GM12872 (cell line): ENCODE data around the gene PRG3.

Experiments
- TF ChIP-seq, protein P1 (sequence below): IDR thresholded peaks from 3 replicates; pipeline ENCODE4 v1.5.1; 2011; ENCODE audit warnings: low read depth, mild to moderate bottlenecking, low read length, moderate library complexity; ENCODE audit not compliant: insufficient read depth

PRG3 gene

DNA sequence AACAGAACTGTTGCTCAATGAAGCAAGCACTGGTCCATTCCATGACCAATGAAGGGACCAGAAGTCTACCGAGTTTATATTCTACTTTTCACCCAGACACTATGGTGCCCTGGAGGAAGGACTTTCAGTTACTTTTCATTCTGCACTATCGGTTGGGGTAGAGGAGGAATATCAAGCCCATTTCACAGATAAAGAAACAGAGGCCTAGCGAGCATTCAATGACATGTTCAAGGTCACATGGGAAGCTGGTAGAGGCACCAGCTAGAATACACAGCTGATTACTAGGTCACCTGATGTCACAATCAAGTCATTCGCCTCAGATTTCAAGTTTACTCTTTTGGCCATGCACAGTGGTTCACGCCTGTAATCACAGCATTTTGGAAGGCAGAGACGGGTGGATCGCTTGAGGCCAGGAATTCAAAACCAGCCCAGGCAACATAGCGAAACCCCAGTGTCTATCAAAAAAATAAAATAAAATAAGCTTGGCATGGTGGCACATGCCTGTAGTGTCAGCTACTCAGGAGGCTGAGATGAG is 27.1 kb upstream of the PRG3 start:
- TF ChIP-seq, protein P1, sequence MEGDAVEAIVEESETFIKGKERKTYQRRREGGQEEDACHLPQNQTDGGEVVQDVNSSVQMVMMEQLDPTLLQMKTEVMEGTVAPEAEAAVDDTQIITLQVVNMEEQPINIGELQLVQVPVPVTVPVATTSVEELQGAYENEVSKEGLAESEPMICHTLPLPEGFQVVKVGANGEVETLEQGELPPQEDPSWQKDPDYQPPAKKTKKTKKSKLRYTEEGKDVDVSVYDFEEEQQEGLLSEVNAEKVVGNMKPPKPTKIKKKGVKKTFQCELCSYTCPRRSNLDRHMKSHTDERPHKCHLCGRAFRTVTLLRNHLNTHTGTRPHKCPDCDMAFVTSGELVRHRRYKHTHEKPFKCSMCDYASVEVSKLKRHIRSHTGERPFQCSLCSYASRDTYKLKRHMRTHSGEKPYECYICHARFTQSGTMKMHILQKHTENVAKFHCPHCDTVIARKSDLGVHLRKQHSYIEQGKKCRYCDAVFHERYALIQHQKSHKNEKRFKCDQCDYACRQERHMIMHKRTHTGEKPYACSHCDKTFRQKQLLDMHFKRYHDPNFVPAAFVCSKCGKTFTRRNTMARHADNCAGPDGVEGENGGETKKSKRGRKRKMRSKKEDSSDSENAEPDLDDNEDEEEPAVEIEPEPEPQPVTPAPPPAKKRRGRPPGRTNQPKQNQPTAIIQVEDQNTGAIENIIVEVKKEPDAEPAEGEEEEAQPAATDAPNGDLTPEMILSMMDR: no peak

- TF ChIP-seq, protein P1: no peak
Measured at GRCh38 chr11:57407010-57407920, 26.3 kb upstream of the PRG3 start.

DNA sequence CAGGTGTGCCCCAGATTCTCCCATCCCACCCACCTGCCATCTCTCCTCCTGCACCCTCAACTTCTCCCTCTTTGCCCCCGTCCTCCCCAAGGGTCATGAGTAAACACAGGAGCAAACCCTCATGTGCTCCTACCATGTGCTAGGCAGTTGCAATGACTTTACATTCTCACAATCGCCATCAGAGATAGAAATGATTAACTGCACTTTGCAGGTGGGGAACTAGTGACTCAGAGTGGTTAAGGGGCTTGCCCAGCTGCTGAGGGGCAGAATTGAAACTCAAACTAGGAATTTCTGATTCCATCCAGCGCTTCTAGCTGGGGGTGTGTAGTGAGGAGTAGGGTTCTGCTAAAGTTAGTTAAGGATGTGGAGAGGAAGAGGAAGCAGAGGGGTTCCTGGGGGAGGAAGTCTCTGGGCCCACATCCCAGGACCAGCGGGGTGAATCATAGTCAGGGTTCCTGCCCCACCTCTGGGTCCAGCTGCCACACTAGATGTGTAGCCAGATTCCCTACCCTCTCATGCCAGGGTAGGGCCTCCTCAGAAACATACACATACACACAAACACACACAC is 25.5 kb upstream of the PRG3 start:
- TF ChIP-seq, protein P1: no peak

DNA sequence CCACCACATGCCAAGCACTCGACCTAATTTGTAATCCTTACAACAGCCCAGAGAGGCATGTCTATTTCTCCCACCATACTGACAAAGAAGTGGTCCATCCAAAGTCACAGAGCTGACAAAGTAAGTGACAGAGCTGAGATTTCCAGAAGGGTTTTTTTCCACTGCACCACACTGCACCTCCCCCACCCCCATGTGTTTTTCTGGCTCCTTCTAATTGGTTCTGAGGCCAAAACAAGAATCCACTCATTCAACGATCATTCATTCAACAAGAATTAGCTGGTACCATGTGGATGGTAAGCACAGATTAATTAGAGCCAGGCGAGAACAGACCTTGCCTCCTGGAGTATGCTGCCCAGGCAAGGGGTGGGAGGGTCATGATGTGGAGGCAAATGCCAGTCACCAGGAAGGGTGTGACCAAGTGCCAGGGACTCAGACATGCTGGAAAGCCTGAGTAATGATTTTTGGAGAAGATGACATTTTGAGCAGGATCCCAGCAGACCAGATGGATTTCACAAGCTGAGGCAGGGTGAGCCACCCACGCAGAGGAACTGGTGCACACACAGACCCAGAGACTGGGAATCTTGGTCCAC is 24.4 kb upstream of the PRG3 start:
- TF ChIP-seq, protein P1: no peak

DNA sequence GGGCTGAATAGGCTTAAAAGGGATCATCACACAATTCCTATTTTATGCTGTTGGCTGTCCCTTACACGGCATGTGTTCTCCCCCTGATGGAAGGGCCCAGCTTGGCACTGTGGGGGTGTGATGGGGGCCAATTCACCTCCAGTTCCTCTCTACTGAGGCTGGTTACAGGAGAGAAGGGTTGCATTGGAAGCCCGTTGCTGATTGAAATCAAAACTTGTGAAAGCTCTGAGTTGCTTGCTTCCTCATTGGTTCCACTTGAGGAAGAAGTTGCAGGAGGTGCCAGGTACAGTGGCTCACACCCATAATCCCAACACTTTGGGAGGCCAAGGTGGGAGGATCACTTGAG is 22.8 kb upstream of the PRG3 start:
- TF ChIP-seq, protein P1: no peak

DNA sequence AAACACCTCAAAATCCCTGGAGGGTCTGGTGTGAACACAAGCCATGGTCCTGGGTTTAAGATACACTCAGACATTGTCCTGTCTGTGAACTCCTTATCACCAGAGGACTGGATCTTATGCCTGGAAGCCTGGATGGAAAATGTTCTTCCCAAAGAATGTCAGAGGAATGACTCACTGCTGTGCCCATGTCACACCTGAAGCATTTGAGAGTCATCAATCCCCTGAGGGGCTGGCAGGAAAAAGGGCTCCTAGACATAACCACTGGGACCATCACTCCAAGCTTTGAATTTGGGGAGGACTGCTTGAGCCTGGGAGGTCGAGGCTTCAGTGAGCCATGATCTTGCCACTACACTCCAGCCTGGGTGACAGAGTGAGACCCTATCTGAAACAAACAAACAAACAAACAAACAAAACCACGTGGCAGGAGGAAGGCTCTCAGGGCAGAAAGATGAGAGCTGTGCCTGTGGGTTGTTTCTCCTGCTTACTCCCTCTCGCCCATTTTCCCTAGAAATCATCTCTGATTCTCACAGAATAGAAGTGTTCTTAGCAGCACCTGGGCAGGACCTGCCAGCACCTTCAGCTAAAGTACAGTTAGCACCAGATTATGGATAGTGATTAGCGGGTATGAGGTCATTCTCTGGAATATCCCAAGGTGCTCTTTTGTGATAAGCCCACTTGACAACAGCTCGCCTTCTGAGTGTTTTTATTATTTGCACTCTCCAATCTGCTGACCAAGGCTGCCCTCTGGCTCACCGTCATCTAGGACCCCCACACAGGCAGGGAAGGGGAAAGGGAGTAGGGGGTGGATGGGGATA is 21.4 kb upstream of the PRG3 start:
- TF ChIP-seq, protein P1: no peak

DNA sequence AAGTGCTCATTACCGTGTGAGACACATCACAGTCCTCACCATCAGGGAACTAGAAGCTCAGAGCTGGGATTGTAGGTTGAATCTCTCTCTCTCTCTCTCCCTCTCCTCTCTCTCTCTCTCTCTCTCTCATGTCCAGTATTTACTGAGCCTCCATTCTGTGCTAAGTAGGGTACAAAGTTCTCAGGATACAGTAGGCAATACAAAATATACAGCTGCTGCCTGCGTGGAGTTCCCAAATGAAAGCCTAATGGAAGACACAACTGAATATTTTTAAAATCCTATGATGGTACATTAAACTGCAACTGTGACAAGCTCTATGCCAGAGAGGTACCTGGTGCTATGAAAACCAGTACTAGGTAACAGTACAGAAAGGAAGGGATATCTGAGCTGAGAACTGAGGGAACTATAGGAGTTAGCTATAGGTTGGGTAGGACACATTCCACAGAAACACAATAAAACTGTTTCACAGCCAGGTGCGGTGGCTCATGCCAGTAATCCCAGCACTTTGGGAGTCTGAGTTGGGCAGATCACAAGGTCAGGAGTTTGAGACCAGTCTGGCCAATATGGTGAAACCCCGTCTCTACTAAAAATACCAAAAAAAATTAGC is 19.1 kb upstream of the PRG3 start:
- TF ChIP-seq, protein P1: no peak
